Measurements from ENCODE around the gene LRRC55.

DNA sequence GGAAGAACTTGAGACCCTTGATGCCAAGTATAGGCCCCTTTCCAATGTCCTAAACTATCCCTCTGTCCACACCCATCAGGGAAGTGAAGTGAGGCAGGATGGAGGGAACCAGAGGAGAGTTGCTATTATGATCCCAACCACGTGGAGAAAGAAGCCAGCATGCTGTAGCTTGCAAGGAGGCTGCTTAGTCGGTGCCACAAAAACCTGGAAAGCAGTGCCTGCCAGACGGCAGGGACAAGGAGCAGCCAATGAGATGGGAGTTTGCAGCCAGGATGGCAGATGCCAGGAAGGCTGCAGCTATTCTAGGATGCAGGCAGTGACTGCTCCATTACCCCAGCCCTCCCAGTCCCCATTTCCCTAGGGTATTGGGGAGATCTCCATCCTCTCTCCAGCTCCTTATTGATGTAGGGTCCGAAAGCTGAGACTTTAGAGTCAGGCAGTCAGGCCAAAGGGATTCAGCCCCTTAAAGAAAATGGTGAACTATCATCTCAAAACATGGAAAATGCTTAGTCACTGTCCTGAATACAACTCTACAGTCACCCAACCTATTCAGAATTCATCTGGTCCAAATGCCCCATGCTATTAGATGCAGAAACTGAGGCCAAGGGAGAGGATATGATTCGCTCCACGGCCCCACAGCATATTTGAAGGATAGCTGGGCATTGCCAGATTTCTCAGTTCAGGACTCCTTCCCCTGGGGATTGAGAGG lies 18.4 kb upstream of the LRRC55 start:
- TF ChIP-seq CTCF (IDR thresholded peaks at IDR 0.05) (no peak), POLR2A (IDR thresholded peaks at IDR 0.05) (no peak)
